ENCODE results near the gene PCDH9.

DNA sequence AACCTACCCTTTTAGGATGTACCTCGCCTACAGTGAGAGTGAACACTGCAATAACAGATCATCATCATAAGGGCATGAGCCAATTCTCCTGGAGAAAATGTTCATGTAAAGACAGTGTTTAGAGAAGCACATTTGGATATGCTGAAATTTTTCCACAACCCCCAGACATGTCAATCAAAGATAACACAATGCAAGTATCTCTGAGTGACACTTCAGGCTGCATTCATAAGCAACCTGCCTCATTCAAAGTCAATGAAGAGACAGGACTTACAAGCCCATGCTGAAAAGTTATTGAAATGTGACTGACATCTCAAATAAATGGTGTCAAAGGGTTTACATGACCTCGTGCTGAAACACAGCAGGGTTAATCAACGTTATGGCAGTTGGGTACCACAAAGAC lies 102.0 kb downstream of the PCDH9 start:
- TF ChIP-seq, protein P1, sequence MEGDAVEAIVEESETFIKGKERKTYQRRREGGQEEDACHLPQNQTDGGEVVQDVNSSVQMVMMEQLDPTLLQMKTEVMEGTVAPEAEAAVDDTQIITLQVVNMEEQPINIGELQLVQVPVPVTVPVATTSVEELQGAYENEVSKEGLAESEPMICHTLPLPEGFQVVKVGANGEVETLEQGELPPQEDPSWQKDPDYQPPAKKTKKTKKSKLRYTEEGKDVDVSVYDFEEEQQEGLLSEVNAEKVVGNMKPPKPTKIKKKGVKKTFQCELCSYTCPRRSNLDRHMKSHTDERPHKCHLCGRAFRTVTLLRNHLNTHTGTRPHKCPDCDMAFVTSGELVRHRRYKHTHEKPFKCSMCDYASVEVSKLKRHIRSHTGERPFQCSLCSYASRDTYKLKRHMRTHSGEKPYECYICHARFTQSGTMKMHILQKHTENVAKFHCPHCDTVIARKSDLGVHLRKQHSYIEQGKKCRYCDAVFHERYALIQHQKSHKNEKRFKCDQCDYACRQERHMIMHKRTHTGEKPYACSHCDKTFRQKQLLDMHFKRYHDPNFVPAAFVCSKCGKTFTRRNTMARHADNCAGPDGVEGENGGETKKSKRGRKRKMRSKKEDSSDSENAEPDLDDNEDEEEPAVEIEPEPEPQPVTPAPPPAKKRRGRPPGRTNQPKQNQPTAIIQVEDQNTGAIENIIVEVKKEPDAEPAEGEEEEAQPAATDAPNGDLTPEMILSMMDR (IDR thresholded peaks at IDR 0.05; ENCODE audit: insufficient read depth, low read depth, low read length): no peak
- TF ChIP-seq EZH2 (IDR thresholded peaks at IDR 0.05; ENCODE audit: insufficient read depth, low read length): no peak

Data from astrocyte (in vitro differentiated cells and primary cell).